GM18505 (cell line): ENCODE data around the gene RHOB.
"Not testable (repeated sequence)": the region's sequence is repeated elsewhere in the genome, so short reads cannot be mapped to it uniquely, and the experiment has no call there.

ENCODE experiments used
- ATAC-seq: cut with Tn5 transposase; IDR thresholded peaks from one replicate; pipeline ENCODE4 v1.9.1; 2021; ENCODE audit not compliant: unreplicated experiment
- POLR2A ChIP-seq: IDR thresholded peaks from 4 replicates; pipeline ENCODE4 v1.6.1; 2011; ENCODE audit warnings: borderline replicate concordance; ENCODE audit not compliant: insufficient read depth, insufficient read length; ENCODE audit errors: extremely low read depth

The RHOB gene

DNA sequence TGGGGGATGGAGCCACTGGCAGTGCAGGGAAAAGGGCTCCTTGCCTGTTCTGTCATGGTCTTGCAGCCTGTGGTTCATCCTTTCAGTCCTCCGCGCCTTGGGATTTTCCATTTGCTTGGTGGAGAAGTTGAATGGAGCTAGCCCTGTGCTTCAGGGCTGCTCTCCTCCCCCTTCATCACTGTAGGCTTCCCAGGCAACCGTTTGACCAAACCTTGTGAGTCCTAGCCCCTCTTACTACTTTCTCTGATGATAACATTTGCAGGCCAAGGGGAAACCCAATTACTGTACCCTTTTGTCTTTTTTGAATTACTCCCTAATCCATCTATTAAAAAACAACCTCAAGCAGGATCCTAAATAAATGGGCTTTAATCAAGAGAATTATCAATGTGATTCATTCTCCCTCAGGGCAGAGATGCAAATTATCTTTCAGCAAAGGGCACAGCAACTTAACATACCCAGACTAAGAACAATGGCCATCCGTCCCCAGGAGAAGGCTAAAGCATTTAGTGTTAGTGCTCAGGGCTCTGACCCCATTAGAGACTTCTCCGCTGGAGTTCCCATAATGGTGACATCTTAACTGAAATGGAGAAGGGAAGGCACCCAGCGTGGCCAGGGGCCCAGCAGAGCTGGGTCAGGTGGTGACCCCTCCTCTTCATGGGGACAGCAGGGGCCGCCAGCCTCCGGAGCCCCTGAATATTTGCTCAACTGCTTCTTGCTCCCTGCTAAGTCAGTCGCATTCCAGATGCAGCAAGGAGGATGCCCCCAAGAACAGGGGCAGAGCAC is 40.7 kb downstream of the RHOB start:
- no peak for TF ChIP-seq POLR2A
- no peak for ATAC-seq

DNA sequence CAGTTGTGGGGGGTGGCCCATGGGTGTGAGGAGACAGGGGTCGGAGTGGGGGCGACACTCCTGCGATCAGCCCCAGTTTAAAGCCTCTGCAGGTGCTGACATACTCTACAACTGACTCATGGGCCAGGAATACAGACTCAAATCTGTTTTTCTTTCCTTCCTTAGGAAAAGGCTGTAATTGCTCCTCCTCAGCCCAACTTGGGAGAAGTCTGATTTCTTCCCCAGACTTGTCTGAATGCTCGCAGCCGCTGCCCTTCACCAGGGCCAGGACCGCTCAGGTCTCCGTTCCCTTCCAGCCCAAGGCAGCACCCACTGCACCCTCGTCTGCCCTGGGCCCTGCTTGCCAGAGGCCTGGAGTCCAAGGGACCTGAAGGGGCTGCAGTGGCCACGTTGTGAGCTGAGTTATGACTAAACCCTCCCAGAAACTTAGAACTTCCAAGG is 41.3 kb downstream of the RHOB start:
- no peak for ATAC-seq

DNA sequence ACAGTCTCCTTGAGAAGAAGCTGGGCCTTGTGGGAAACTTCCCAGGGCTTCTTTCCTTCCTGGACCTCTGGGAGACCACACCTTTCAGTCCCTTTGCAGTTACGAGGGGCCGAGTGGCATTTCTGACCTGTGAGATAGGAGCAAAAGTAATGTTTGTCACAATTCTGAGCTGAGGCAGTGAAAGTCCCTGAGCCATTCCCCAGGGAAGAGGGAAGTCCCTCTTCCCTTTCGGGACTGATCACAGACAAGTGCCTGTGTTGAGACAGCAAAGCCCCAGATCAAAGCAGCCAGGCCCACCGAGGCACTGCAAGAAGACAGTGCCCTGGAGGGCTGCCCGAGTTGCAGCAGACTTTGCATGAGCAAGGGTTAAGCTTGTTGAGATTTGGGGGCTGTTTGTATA is 41.9 kb downstream of the RHOB start:
- TF ChIP-seq POLR2A, result no peak
- no peak for ATAC-seq

More for the DNA sequence above, 41.3 kb downstream of the RHOB start:
- no peak for TF ChIP-seq POLR2A

DNA sequence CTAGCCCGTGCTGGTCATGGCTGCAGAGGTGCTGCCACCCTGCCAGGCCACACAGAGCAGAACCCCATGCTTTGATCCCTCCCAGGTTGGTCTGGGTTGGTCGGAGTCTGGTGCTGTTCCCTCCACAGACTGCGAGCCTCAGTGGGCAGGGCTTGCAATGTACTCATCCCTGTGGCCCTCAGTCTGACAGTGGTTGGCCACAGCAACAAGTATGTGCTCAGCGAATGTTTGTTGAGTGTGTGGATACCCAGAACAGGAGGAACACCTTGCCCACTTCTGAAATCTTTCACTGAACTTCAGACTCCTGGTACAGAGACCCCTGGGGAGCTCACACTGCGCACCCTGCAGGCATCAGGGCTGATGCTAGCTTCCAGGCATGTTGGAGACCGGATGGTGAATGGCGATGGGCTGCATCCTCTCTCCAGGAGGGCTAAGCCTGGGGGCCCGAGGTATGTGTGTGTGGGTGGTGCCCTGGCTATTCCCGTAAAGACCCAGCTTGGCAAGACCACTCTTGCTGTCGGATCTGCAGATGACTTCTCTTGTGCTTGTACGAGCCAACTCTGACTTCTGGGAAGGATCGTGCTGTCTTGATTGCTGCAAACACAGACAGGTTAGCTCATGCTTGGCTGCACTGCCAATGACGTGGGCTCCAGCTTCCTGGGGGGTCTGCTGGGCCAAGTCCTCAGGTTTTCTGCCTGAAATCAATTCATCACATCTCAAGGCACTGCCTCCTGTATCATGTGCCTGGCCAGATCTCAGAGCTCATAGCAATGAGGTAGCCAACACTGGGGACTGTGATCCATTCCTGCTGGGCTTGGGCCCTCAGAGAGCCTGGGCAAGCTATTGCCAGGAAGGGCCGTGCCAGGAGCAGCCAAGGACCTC is 43.7 kb downstream of the RHOB start:
- ATAC-seq, result no peak
- TF ChIP-seq POLR2A, result no peak

DNA sequence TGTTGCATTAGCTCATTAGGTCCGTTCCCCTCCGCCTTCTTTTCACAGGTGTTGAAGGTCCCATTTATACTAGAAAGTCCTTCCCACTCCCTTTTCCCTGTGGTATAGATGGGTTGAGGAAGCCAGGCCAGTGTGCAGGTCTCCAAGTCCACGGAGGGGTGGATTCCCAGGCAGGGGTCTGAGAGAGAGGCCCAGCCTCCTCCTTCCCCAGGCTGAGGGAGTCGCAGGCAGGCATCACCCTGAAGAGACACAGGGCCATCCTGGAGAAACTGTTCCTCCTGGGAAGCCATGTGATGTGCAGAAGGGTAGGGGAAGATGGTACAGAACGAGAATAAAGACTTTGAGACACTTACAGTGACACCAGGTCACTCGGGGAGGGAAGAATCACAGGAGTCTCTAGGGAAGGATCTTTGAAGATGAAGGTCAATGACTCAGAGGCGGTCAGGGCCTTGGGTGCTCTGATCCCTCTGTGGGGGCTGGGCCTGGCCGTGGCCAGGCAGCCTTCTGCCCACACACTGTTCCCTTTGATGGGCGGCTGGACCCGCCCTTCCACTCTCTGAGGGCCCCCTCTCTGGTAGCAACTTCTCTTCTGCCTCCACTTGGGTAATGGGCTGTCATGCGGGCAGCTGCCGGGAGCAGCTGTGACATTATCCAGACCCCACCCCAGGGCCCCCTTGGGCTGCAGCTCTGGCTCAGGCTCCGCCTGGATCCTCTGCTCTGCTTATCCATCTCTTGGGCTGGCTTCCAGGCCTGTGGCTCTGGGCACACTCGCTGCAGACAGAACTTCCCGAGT is 45.1 kb downstream of the RHOB start:
- no peak for ATAC-seq
- TF ChIP-seq POLR2A, result no peak

DNA sequence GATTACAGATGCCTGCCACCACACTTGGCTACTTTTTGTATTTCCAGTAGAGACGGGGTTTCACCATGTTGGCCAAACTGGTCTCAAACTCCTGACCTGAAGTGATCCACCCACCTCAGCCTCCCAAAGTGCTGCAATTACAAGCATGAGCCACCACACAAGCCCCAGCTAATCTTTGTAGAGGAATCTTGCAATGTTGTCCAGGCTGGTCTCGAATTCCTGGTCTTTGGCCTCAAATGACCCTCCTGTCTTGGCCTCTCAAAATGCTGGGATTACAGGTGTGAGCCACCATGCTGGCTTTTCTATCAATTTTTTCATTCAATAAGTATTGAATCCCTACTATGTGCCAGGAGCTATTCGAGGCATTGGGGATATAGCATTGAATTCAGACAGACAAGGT is 46.2 kb downstream of the RHOB start:
- not testable (repeated sequence) for ATAC-seq

DNA sequence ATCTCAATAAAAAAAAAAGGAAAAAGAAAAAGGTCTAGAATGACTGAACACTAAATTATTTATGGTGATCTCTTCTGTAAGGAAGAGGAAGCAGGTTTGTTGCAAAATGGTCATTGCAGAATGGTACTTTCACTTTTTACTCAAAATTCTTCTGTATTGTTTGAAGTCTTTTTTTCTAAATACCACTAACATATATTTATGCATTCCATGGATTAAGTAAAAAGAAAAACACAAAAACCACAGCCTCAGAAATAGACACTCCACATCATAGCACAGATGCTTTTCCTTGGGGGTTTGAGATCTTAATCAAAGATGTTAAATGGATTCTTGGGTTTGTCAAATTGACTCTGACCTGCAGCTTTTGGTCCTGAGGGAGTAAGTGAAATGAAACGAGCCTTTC is 47.4 kb downstream of the RHOB start:
- no peak for ATAC-seq

DNA sequence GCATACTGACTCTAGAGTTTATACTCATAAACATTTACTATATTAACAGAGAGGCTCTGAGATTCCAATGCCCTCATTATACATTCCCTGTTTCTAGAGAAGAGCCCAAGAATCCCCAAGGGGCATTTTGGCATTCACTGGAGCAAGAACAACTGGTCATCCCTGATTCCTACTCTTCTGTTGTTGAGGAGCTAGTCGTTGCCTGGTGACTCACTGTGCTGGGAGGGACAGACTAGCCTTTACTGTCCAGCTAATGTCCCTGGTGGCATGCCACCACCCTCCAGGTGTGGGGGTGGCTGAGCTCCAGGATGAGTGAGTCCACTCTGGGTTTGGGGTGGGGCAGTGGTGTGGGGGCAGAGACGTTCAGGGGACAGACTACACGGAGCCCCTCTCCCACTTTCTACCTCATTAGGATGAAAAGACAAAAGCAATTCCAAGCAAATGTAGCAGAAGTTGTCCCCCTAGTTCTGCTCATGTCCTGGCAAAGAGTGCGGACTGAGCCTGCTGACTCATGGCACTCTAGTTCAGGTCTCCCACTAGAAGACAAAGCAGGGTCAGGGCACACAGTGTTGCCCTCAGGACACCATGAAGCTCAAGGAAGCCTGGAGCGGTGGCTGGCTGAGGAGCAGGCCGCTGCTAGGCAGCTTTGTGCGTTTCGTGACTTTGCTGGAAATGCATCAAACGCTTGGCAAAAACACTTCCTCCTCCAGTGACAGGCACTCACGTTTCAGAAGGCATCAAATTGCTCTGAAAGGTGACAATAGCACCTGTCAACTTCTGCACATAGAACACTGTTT is 49.4 kb downstream of the RHOB start:
- no peak for TF ChIP-seq POLR2A
- ATAC-seq, result no peak

More for the DNA sequence above, 47.4 kb downstream of the RHOB start:
- TF ChIP-seq POLR2A, result no peak

DNA sequence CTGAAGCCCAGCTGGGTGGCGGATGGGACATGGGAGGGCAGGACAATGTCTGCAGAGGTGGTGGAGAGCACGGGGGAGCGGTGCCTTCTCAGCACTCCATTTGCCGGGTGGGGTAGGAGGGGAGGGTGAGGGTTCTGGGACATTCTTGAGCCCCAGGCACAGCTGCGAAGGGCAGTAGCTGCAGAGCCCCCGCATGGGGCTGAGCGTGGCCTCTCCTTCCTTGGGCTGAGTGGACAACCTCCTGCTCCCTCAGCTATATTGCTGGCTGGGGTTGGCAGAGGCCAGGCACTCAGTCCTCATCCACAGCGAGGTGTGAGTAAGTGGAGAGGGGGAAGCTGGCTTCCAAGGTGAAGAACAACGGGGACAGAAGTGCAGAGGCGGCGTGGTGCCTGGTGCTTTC is 50.1 kb downstream of the RHOB start:
- no peak for TF ChIP-seq POLR2A
- no peak for ATAC-seq
